Measurements from ENCODE around the gene ETS1. TPM values are rescaled to one million over a fixed set of nuclear protein-coding genes. Genes with fewer than 3 reads are reported as not detected.

Gene ETS1
- total and polyA plus RNA-seq, 4 donors, result 20.7 to 154 (median 78.7) TPM

GRCh38 chr11:128496692-128497060, 90.7 kb downstream of the ETS1 start:
- Histone ChIP-seq H3K4me3 (no peak overlapping the region), H3K36me3 (ENCODE audit: control insufficient read depth in 4 of 4, insufficient read depth in 4 of 4, low read length in 4 of 4) (peaks cover 0 to 3% (median 0%) of the 10 kb centered on the region in 4 donors), H3K9me3 (ENCODE audit: control insufficient read depth in 4 of 4, insufficient read depth in 3 of 4, low read length in 3 of 4) (no peaks in the 10 kb centered on the region), H3K27ac (ENCODE audit: low read depth in 1 of 2, low read length in 1 of 2) (peak overlapping the region; percentile 80 to 90), H3K4me1 (ENCODE audit: control insufficient read depth in 5 of 5, insufficient read depth in 5 of 5, low read length in 5 of 5) (peaks cover 17 to 78% (median 34%) of the 10 kb centered on the region in 5 donors), H3K27me3 (ENCODE audit: control insufficient read depth in 3 of 3, insufficient read depth in 3 of 3, low read length in 2 of 3) (no peaks in the 10 kb centered on the region), H3K9ac (ENCODE audit: insufficient read depth in 1 of 2, low read length in 2 of 2) (no peak overlapping the region)
- WGBS, 2 donors, result 20 to 40% methylated on average over 4 of the region's 4 CpGs
- no peak for DNase-seq
- TF ChIP-seq CTCF (IDR thresholded peaks at IDR 0.05; ENCODE audit: control extremely low read depth, extremely low read depth), result no peak
- peak; percentile 29 for ATAC-seq (ENCODE audit: insufficient read depth, low FRiP score)

GRCh38 chr11:128496249-128496648, 91.1 kb downstream of the ETS1 start:
- H3K4me1 ChIP-seq (ENCODE audit: control insufficient read depth in 5 of 5, insufficient read depth in 5 of 5, low read length in 5 of 5), result peaks cover 17 to 78% (median 31%) of the 10 kb centered on the region in 5 donors
- peak overlapping the region; percentile 80 to 90 for H3K27ac ChIP-seq (ENCODE audit: low read depth in 1 of 2, low read length in 1 of 2)
- no peak for DNase-seq
- WGBS, 2 donors, result 33 to 60% methylated on average over 3 of the region's 3 CpGs
- TF ChIP-seq CTCF (IDR thresholded peaks at IDR 0.05; ENCODE audit: control extremely low read depth, extremely low read depth), result no peak
- H3K9me3 ChIP-seq (ENCODE audit: control insufficient read depth in 4 of 4, insufficient read depth in 3 of 4, low read length in 3 of 4), result no peaks in the 10 kb centered on the region
- H3K27me3 ChIP-seq (ENCODE audit: control insufficient read depth in 3 of 3, insufficient read depth in 3 of 3, low read length in 2 of 3), result no peaks in the 10 kb centered on the region
- no peak for ATAC-seq (ENCODE audit: insufficient read depth, low FRiP score)
- H3K36me3 ChIP-seq (ENCODE audit: control insufficient read depth in 4 of 4, insufficient read depth in 4 of 4, low read length in 4 of 4), result peaks cover 0 to 4% (median 2%) of the 10 kb centered on the region in 4 donors
- H3K9ac ChIP-seq (ENCODE audit: insufficient read depth in 1 of 2, low read length in 2 of 2), result no peak overlapping the region
- H3K4me3 ChIP-seq, result no peak overlapping the region

GRCh38 chr11:128494418-128495332, 92.7 kb downstream of the ETS1 start:
- no peak overlapping the region for H3K9ac ChIP-seq (ENCODE audit: insufficient read depth in 1 of 2, low read length in 2 of 2)
- H3K9me3 ChIP-seq (ENCODE audit: control insufficient read depth in 4 of 4, insufficient read depth in 3 of 4, low read length in 3 of 4), result peaks cover 0 to 2% (median 0%) of the 10 kb centered on the region in 4 donors
- DNase-seq (no peak), ATAC-seq (ENCODE audit: insufficient read depth, low FRiP score) (no peak)
- no peak for TF ChIP-seq CTCF (IDR thresholded peaks at IDR 0.05; ENCODE audit: control extremely low read depth, extremely low read depth)
- H3K4me3 ChIP-seq, result no peak overlapping the region
- 70 to 83% methylated on average over 3 of the region's 3 CpGs for WGBS, 2 donors
- peaks cover 6 to 12% (median 8%) of the 10 kb centered on the region in 4 donors for H3K36me3 ChIP-seq (ENCODE audit: control insufficient read depth in 4 of 4, insufficient read depth in 4 of 4, low read length in 4 of 4)
- peak overlapping the region; percentile 56 to 80 for H3K27ac ChIP-seq (ENCODE audit: low read depth in 1 of 2, low read length in 1 of 2)
- peaks cover 17 to 72% (median 26%) of the 10 kb centered on the region in 5 donors for H3K4me1 ChIP-seq (ENCODE audit: control insufficient read depth in 5 of 5, insufficient read depth in 5 of 5, low read length in 5 of 5)
- no peaks in the 10 kb centered on the region for H3K27me3 ChIP-seq (ENCODE audit: control insufficient read depth in 3 of 3, insufficient read depth in 3 of 3, low read length in 2 of 3)

All from lung (tissue), 12 donors.